Right forelimb (tissue), 1 donor: ENCODE data around the gene CACNB4.

Experiments
- DNase-seq: peaks from one replicate; pipeline ENCODE4 v3.0.0-alpha.2; 2018

Gene CACNB4

GRCh38 chr2:151845884-151846283 lies 253.0 kb downstream of the CACNB4 start:
- DNase-seq, result no peak

DNA sequence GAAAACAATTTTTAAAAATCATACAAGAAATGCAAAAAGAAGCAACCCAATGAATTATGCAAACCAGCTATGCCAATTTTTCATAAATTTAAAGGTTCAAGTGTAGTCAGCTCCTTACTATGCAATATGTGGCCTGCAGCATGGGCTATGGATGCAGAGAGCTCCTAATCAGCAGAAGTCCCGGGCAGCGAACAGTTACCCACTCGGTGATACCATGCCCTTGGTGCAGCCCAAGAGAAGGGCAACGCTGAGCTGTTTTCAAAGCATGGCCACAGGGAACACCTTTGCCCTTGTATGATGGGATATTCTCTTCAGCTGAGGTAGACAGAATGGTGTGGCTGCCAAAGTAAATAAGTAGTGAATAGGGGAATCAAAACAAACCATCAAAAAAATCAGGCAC lies 253.4 kb downstream of the CACNB4 start:
- DNase-seq, result no peak

- DNase-seq, result no peak
Observed at GRCh38 chr2:151844211-151844896, 254.5 kb downstream of the CACNB4 start.

DNA sequence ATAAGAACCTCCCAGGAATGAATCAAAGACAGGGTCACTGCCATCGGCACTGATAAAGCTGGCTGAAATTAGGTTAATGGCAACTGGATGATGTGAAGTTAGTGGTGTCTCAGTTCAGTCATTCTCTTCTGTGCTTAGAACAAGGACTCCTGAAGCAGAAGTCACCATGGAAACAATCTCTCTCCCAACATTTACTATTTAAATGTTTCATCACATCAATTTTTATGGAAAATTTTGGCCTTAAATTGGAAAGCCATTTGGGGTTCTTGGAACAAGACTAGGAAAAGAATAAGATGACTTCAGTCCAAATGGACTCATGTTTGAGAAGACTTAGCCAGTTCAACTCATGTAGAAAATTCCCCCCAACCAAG lies 255.2 kb downstream of the CACNB4 start:
- DNase-seq, result no peak

- no peak for DNase-seq
Observed at GRCh38 chr2:151842830-151843690, 255.8 kb downstream of the CACNB4 start.

DNA sequence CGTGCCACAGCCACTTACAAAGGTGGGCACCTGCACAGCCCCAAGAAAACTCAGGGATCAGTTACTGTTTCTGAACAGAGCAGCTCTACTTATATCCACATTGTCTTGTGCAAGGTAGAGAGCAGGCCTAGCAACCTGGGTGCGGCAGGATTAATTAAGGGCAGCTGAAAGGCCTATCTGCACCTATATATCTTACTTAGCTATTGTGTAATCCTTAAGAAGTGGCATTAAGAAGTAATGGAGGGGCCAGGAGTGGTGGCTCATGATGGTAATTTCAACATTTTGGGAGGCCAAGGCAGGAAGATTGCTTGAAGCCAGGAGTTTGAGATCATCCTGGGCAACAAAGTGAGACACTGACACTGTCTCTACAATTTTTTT lies 257.8 kb downstream of the CACNB4 start:
- DNase-seq, result no peak

DNA sequence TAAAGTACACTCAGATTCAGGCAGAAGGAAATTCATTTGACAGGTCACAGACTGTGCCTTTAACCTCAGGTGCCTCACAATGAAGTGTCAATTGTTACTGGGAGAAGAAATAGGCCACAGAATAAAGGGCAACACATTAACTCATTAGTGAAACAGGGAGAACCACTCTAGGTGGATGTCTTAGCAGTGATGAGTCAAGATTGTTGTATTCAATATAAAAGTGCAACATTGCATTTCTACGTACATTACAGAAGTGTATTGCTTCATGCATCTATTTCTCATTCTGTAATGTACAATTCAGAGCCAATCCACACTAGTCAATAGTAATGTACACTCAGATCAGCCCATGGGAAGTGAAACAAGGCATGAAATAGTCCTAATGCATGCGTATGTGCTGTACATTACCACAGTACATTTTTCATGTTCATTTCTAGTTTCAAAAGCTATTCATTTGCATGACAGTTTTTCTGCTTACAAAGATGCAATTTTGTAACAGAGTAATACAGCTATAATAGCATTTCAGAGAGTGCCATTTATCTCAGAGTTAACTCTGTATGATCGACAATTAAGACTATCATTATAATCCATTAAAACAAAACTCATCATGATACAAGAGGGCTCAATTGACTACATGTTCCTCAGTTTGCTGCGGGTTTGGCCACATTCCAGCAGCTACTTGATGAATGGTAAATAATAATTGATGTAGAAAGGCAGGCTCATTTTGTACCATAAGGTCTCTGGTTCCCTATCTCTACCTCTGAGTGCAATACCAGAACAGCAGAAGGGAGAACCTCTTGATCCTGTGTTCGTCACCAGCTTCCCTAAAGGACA lies 258.4 kb downstream of the CACNB4 start:
- no peak for DNase-seq

DNA sequence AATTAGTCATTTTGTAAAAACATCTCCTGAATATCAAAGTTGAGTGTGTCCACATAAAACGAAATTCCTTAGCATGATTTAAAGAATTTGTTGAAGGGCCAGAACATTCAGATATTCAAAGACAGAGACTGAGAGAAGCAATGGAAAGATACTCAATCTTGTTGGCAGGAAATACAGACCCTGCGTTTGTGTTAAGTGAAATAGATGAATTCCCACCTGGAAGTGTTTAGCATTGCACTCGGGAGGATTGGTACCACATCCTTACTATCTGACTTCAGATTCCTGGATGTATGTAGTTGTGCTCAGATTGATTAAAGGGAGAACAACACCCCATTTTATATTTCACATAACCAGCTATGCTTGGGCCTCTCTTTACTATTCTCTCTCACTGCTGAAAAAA lies 260.9 kb downstream of the CACNB4 start:
- no peak for DNase-seq

GRCh38 chr2:151833984-151834383 lies 264.9 kb downstream of the CACNB4 start:
- DNase-seq, result no peak

- DNase-seq, result no peak
Observed at GRCh38 chr2:151830961-151831360, 267.9 kb downstream of the CACNB4 start.

DNA sequence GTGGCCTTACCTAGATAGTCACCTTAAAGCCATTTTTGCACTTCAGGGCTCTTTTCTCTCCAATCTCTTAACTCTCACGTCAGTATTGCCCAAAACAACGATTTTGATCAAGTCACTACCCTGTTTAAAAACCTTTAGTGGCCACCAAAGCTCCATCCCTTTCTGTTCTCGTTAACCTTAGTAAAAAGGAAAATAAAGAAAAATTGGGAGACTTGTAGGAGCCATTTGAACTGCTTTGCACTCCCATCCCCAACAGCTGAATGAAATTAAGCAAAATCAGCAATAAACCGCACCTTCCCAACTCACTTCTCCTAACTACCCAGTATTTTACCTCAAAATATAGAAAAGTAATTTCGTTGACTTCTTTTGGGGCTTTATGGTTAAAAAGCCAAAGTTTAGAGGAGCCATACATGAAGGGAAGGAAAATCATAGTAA lies 269.9 kb downstream of the CACNB4 start:
- DNase-seq, result no peak

DNA sequence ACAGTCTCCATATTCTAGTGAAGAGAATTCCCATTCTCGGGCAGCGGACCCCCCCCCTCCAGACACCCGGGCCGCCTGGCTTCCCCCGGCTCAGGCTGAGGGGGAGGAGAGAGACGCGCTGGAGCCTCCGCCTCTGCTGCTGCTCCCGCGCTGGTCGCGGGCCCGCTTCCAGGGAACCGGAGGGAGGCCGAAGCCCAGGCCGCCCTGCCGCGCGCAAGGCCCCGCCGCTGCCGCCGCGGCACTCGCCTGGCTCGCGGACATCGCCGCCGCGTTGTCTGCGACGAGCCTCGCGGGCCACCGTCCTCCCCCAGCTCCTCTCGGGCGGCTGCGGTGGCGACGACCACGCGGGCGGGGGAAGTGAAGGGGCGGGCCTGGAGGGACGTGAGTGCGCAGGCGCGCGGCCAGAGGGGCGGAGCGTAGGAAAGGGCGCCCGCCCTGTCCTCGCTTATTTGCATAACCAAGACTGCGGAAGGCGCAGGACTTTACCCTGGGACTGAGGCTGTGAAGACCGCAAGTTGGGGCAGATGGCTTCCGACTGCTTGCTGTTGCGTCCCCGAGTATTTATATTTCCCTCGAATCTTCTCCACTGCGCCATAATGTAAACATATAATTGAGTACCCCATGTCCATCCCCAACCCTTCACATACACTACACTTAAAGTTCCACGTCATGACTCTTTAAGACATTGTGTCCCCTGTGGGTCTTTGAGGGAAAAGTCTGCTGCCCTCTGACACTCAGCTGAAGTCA lies 270.5 kb downstream of the CACNB4 start, which contains the start of gene ARL5A:
TSS of gene ARL5A (minus strand) at position 279 of the 747 bp plus-strand sequence. CDS start at position 34, 245 bp downstream.
- DNase-seq, result peak; percentile 96

GRCh38 chr2:151827564-151828142 lies 271.2 kb downstream of the CACNB4 start:
- DNase-seq, result no peak

- no peak for DNase-seq
Observed at GRCh38 chr2:151826737-151827157, 272.1 kb downstream of the CACNB4 start.

GRCh38 chr2:151824886-151825285 lies 274.0 kb downstream of the CACNB4 start:
- DNase-seq, result no peak

DNA sequence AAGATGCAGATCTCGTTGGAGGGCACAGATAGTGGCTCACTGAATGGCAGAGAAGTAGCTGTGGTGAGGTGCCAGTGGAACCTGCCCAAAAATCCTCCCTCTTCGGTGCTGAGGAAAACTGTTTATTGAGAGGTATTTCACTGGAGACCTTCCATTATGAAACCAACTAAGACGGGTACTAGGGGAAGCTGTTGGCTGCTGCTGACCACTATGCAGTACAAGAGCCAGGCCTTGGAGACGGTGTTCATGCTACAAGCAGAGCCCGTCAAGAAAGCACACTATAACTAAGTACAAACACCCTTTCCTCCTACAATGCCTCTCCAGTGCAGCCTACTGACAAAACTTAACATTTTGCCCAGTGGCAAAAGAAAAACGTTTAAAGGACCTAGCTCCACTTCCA lies 275.2 kb downstream of the CACNB4 start:
- no peak for DNase-seq

GRCh38 chr2:151819920-151820319 lies 278.9 kb downstream of the CACNB4 start:
- DNase-seq, result no peak

GRCh38 chr2:151817929-151818328 lies 280.9 kb downstream of the CACNB4 start:
- DNase-seq, result no peak

GRCh38 chr2:151816843-151817242 lies 282.0 kb downstream of the CACNB4 start:
- DNase-seq, result no peak

GRCh38 chr2:151815821-151816489 lies 282.9 kb downstream of the CACNB4 start:
- DNase-seq, result no peak

- DNase-seq, result no peak
Observed at GRCh38 chr2:151810489-151810888, 288.4 kb downstream of the CACNB4 start.

GRCh38 chr2:151809073-151809383 lies 289.8 kb downstream of the CACNB4 start:
- DNase-seq, result no peak
